ENCODE results near the gene COL18A1.
A peak's percentile ranks its signal among the peaks of the same experiment; 100 is the strongest.
"Not testable (repeated sequence)": the region's sequence is repeated elsewhere in the genome, so short reads cannot be mapped to it uniquely, and the experiment has no call there.

COL18A1 gene

DNA sequence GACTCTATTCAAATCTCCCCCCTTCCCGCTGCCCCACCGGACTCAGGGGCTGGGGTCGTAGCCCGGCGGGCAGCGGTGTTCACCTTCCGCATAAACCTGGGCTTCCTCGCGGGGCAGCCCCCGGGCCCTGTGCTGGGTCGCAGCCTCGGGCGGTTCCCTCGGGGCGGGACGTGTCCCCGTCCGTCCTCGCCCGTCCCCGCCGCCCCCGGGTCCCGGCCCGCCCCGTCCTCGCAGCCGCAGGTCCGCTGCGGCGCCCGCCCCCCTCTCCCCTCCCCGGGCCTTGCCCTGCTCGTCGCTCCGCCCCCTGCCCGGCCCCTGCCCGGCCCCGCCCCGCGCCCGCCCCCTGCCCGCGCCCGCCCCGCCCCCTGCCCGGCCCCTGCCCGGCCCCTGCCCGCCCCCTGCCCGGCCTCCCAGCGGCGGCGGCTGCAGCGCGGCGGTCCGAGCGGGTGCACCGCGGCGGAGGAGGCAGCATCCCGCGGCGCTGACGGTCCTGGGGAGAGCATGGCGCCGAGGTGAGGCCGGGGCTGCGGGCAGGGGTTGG lies at the start of gene COL18A1:
Gene COL18A1, plus strand, starts transcription at position 436 of the 541 bp plus-strand sequence. Its CDS starts 66 bp downstream, at position 502.
- DNase-seq (ENCODE audit: low spot score), result no peak

DNA sequence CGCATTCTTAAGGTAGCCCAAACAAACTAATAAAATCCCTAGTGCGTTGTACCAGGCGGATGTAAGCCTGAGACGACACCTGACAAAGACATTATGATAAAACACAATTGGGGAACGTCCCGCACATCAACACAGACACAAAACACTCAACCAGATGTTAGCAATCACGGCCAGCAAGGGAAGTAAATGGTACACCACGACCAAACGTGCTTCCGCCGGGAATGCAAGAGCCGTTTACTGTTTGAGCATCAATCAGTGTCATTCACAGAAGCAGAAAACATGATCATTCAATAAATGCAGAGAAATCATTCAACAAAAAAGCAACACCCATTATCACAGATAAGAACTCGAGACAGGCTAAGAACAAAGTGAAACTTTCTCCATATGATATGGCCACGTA lies 49.4 kb upstream of the COL18A1 start:
- no peak for DNase-seq (ENCODE audit: low spot score)

DNA sequence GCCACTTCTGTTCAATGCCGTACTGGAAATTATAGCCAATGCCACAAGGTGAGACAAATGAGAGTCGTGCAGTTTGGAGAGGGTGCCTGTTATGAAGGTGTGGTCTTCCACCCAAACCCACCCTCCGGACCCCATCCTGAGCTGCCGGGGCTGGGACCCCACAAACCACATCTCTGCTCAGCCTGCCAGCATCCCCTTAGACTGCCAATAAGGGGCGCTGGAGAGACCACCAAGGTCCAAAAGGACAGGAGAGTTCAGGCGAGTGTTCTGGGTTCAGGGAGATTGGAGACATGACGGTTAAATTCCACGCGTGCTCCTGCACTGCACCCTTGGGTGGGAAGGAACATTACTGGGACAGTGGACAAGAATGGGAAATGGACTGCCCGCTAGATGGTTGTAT lies 48.7 kb upstream of the COL18A1 start:
- no peak for DNase-seq (ENCODE audit: low spot score)

DNA sequence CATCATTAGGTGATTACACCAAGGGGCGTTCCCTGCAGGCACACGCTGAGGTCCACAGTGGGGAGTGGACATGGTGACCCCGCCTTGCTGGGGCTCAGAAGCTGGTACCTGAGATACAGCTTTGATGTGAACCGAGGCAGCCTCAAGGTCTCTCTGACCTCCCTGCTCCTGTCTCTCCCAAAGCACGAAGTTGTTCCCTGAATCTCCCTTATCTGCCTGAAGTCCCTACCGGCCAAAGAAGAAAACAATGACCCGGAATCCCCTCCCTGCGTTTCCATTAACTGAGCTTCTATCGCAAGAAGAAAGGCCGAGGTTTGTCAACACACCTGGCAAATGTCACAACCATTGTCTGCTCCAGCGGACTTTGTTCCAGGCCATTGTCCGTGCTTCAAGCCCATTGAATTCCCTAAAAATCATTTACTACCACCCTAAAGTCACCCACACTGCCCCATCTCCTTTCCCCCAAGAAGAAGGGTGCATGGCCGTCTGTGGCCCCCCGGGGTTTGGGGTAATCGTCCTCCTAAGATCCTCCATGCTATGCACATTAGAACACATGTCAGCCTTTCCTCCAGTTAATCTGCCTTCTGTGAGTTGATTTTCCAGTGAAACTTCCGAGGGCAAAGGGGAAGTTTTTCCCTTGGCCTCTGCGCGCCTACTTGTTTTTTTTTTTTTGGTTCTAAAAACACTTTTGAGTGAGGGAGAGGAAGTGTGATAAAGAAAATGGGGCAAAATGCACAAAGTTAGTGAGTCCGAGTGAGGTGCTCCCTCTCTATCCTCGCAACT lies 48.1 kb upstream of the COL18A1 start:
- DNase-seq (ENCODE audit: low spot score), result no peak

DNA sequence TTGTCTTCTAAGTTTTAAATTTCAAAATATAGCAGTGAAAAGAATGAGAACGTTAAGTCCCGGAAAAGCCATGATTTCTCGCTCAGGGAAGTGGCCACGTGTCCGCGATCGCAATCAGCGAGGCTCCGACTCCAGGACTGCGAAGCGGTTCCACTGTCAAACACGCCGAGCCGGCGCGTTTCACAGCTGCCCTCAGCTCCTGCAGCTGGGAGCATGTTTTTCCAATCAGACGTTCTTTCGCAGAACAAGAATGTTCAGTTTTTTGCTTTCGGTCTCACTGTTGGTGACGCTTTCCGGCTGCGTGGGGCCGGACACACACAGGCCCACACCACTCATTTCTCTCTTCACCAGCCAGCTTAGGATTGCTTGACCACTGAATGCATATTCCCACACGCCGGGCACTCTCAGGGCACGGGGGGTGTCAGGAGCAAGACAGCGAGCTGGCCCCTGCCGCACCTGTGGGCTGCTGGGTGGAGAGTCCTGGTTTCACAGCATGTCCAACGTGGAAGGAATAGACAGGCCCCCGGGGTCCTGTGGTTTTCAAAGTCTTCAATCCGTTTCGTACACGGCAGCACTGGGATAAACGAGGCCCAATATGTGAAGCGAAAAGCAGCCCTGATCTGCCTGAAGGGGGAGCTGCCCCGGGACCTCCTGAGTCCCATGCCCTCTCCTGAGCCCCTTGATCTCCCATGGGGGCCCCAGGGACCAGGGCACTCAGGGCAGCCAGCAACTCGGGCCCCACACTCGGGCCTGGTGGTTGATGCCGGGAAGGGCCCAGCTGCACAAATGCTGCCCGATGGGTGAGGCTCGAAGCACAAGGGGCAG lies 47.3 kb upstream of the COL18A1 start:
- no peak for DNase-seq (ENCODE audit: low spot score)

DNA sequence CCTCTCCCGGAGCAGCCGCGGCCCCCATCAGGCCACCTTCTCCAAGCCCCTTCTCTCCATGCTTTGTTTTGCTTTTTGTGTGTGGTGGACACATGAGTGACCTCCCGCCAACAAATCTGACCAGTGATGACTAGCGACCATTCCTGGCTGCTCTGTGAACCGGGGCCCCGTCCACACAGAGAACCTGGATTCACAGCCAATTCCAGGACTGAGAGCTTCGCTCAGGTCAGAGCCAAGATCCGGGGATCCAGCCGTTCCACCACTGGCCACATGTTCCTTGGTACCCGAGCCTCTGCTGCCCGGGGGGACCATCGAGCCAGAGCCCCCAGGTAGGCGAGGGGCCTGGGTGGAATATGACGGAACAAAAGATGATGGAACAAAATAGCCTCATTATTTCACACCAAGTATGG lies 46.7 kb upstream of the COL18A1 start:
- DNase-seq (ENCODE audit: low spot score), result no peak

DNA sequence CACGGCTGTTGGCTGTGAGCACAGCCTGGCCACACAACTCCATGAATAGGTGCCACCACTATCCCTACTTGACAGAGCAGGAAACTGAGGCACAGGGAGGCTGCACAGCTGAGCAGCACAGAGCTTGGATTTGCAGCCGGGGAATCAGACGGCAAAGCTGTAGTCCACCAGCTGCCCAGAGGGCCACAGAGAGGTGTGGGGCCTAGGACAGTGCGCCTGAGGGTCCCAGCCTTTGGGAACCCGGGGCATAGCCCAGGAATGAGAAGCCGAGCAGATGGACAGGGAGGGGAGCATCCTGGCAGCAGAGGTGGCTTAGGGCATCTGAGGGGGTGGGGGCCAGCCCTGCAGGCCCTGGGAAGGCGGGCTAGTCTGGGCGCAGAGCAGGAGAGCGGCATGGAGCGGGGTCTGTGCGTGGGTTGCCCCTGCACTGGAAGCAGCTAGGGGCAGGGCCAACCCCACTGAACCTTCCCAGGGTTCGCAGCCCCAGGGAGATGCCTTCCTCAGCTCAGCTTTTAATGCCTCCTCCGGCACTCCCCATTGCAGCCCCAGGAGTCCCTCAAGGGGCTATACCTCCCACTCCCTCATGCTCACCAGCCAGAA lies 46.2 kb upstream of the COL18A1 start:
- no peak for DNase-seq (ENCODE audit: low spot score)

DNA sequence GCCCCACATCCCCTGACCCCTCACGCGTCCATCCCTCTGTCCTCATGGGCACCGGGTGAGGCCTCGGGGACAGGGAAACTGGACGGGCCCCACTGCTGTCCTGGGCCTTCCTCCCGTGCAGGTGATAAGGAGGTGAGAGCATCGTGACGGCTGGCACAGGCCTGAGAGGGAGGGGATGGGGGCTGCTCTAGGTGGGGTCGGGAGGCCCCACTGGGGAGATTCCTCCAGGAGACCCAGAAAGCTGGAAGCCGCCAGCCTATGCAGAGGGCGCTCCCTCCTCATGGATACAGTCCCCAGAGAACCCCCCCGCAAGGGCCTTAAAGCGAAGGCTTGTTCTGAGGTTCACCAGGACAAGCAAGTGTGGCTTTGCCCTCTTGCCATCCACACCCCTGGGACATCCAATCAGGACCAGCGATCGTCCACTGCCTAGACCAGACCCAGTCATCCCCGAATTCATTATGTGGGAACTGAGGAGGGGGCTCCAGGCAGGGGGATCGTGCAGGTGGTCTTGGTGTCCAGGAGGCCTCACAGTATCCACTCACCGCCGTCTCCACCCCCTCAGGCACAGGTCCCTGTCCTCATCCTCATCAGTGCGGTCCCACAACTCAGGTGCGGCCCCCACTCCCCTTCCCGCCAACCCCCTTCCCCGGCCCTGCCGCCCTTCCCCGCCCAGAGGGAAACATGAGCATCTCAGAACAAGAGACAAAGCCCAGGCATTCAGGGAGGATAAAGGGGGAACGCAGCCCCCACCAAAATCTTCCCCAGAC lies 45.3 kb upstream of the COL18A1 start:
- no peak for DNase-seq (ENCODE audit: low spot score)

DNA sequence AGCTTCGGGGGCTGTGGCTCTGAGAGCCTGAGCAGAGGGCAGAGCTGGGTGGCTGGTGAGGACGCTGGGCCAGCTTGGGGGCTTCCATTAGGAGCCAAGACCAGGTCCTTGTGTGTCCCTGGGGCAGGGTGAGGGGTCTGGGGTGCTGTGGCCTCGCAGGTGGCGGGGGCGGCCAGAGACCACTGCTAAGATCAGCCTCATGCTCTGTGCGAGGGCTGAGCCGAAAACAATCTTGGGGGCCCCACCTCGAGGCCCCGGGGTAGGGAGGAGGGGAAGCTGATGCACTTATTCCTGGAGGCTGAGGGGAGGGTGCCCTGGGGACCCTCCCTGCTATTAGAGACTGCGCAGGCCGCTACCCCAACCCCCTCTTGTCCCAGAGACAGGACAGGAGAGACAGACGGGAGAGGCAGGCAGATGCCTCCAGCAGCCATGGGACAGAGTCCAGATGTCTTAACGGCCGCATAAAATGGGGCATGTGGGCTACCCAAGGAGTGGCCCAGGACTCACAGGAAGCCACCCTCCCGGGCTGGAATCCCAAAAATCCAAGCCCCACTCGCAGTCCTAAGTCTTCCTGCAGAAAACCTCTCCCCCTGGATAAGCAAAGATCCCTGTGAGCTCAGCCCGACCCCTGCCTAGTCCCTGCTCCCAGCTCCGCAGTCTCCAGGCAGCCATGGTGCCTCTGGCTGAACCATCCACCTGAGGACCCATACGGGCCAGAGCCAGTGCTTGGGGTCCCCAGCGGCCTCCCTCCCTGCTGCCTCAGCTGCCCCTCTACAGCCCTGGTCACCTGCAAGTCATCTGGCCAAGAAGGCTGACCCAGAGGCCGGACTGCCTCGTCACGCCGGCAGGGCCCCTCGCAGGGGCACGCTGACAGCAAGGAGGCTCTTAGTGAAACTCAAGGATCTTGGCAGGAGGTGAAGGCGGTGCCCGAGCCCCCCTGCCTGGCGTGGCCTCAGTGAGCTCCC lies 43.6 kb upstream of the COL18A1 start:
- no peak for DNase-seq (ENCODE audit: low spot score)

DNA sequence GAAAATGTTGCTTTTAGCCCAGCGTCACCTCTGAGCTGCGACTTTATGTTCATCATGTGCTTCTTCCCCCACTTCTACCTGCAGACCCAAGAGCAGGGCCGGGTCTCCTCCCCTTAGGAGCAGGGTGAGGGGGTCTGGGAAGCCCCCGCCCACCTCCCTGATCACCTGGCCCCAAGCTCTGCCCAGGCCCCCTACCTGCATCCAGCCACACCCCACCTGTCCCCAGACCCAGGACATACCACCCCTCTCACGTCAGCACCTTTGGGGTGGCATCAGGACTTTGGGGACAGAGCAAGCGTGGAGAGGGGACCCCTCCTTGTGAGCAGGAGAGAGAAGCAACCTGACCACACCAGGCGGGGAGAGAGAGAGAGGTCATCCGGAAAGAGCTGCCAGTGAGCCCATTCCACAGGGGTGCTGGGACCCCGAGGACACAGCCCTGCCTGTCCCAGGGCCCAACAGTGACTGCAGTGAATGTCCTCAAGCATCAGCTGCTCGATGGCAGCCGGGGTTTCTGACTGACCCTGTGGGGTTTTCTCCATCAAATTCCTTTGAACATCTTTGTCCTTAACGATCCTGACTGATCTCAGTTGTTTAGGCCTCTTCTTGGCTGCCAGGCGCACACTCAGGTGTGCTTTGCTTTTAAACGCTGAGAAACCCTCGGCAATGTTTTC lies 42.8 kb upstream of the COL18A1 start:
- DNase-seq (ENCODE audit: low spot score), result no peak

DNA sequence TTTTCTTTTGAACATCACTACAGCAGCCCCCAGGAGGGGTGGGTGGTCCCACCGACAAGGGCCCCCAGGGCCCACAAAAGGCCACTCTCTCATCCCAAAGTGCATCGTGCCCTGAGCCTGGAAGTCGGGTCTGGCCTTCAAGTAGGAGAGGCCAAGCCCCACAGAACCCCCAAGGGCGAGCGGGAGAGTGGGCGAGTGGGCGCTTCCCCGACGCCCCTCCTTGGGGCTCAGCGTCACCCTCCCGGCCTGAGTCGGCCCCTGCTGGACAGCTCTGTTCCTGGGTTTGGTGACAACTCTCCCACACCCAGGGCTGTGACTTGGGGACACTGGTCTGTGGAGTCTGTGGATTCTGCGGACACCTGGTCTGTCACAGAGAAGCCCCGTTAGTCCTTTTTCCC lies 42.2 kb upstream of the COL18A1 start:
- DNase-seq (ENCODE audit: low spot score), result no peak

DNA sequence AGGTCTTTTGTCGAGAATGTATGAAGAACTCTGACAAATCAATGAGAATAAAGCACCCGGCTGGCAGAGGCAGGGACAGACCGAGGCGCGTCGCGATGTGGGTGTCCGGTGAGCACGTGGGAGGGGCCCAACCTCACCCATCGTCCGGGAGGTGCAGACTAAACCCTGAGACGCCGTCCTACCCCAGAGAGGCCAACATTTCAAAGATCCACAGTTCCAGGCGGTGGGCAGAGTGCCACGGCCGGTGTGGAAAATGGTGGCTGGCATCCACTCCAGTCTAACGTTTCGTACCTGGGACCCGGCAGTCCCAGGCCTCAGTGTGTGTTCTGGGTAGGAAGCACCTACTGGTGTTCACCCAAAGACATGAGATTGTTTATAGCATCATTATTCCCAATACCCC lies 41.7 kb upstream of the COL18A1 start:
- not testable (repeated sequence) for DNase-seq (ENCODE audit: low spot score)

DNA sequence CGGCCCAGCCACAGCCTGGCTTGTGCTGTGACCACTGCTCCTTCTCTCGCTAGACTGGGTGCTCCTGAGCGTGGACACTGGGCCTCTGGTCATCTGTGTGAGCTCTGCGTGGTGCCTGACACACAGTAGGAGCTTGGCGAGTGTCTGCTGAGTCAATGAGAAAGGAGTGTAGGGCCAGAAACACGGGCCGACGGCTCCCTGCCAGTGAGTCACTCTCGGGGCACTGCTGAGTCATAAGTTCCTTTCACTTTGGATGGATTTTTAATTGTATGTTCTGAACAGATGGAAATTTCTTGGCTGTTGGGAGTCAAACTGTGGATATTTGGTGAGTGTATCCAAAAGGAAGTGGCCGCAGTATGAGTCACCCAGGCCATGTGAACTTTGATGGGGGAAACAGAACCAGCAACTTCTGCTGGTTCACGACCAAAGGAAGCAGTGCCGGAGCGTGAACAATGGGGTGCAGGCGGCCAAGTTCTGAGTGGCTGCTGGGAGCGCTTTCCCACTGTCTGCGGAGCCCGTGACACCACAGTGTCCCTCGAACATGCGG lies 41.0 kb upstream of the COL18A1 start:
- DNase-seq (ENCODE audit: low spot score), result peak; percentile 73

DNA sequence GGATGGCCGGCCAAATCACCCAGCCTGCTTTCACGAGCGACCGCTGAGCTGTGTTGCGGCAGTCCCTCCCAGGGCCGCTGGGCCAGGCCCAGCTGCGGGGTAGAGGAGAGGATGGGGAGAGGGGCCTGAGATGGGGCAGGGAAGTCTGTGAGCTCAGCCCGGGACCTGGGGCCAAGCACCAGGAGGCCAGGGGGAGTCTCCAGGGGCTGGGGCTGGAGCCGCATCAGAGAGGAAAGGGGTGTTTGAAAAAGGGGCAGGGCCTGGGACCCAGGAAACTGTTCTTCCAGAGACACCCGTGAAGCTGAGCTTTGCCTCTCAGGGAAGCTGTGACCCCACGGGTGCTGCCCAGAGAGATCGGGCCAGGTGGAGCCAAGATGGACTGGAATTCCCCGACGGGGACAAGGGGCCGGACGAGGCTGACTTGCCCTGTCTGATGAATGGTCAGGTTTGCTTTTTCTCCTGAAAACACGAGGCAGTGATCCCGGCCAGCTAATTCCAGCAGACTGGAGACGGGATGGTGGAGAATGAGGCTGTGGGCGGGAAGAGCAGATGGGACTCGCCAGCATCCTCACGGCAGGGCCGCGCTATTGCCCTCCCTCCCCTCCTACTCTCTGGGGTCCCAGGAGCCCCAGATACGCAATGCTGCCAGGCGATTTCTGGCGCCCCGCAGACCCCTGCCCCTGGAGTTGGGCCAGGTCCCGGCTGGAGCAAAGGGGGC lies 40.3 kb upstream of the COL18A1 start:
- no peak for DNase-seq (ENCODE audit: low spot score)

DNA sequence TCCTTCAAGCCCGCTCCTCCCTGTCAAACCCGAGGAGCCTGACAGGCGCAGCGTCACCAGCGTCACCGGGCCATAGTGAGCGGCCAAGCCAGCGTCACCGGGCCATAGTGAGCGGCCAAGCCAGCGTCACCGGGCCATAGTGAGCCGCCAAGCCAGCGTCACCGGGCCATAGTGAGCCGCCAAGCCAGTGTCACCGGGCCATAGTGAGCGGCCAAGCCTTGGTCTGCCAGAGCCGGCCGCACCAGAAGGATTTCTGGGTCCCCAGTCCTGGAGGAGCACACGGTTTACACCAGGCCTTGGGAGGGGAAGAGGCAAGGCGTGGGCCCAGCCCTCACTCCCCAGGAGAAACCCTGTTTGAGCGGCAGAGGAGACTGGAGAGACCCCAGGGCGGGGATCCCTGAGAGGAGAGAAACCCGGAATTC lies 39.8 kb upstream of the COL18A1 start:
- DNase-seq (ENCODE audit: low spot score), result no peak

DNA sequence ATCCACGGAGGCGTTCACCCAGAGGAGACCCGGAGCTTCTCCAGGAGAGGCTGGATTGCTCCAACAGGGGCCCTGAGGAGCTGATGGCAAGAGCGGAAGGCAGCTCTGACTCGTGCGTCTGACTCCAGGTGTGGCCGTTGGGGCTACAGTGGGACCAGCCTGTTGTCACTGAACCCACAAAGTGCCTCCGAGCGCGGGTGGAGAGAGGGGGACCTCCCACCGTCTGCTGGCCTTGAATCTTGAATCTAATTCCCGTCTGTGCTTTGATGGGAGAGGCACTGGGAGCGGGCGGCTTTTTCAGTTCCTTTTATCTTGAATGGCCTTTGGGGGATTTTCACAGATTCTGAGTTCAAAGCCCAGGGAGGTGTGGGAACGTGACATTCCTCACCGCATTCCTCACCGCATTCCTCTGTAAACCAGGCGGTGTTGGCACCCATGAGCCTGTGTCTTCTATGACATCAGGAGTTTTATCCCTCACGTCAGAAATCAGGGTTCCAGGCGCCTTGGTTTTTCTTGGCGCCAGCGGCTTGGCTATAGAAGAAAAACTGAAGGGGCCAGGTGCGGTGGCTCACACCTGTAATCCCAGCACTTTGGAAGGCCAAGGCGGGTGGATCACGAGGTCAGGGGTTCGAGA lies 39.2 kb upstream of the COL18A1 start:
- DNase-seq (ENCODE audit: low spot score), result no peak

DNA sequence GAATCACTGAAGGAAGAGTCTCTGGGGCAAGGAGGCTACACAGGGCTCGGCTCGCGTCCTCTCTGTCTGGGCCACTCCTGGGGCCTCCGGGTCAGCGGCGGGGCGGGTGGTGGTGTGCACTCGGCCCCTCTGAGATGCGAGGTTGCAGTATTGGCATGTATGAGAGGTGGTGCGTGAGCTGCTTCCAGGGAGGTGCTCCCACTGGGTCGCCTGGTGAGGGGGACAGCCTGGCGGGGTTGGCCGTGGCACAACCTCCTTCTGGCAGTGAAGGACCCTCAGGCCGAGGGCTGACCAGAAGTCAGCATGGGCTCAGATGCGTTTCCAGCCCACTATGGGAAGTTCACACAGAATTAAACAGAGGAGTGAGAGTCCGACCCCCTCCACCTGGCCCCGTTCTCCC lies 38.5 kb upstream of the COL18A1 start:
- no peak for DNase-seq (ENCODE audit: low spot score)

DNA sequence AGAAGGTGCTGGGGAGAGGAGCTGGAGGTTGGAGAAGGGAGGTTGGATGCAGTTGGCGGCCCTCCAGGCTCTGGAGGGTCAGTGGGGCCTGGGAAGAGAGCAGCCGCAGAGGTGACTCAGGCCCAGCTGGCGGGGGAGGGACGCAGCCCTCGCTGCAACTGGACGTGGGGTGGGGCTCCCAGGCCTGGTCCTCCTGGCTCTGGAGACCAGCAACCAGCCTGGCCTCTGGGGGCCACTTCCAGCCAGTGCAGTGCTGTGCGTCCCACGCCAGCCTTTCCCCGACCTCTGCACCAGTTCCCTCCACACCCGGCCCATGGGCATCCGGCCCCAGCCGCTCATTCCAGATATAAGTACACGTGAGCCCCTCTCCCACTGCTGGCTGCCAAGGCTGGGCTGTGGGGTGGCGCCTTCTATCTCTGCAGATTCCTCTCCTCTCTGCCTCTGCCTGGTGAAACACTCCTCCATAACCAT lies 38.0 kb upstream of the COL18A1 start:
- DNase-seq (ENCODE audit: low spot score), result no peak

Data from Ammon's horn (tissue), 1 donor.